PC-3 (cell line): ENCODE data around the gene PLXNA4. TPM values are rescaled to one million over a fixed set of nuclear protein-coding genes. Genes with fewer than 3 reads are reported as not detected.

Source experiments
- ATAC-seq: fragments of 200-7000 bp; cut with Tn5 transposase; 2 replicates; pipeline ENCODE4 v1.9.1; 2020; ENCODE audit warnings: mild to moderate bottlenecking, moderate library complexity
- BruUV-seq: library from RNA; stranded (reverse); fragments of 400-500 nt; replicated peaks from 2 replicates; lab custom pipeline; 2021; lab: Mats Ljungman, UMichigan
- CTCF ChIA-PET: fragments of 300-600 bp; sonication (Branson Sonifier 250); formaldehyde crosslinking; loops from one replicate; lab custom pipeline; 2022; ENCODE audit warnings: antibody characterized with exemption; lab: Charles Lee
- POLR2A ChIA-PET: fragments of 300-600 bp; sonication (Branson Sonifier 250); formaldehyde crosslinking; loops from one replicate; lab custom pipeline; 2022; ENCODE audit warnings: antibody characterized with exemption; ENCODE audit not compliant: unreplicated experiment; lab: Charles Lee
- DNase-seq: peaks from one replicate; pipeline ENCODE4 v3.0.0-alpha.2; 2015
- H2AFZ ChIP-seq: fragments of 300-600 bp; sonication (generic); 2 replicates; pipeline ENCODE4 v1.6.0; 2016; ENCODE audit warnings: antibody characterized with exemption, low read length
- H3F3A ChIP-seq: fragments of 300-600 bp; sonication (generic); one replicate; pipeline ENCODE4 v1.6.0; 2017; ENCODE audit warnings: antibody characterized with exemption, low read length, control low read depth, mild to moderate bottlenecking; ENCODE audit not compliant: unreplicated experiment
- H3K27ac ChIP-seq: fragments of 300-600 bp; sonication (generic); 2 replicates; pipeline ENCODE4 v1.5.1; 2016; ENCODE audit warnings: mild to moderate bottlenecking, low read length
- H3K27me3 ChIP-seq: fragments of 300-600 bp; sonication (generic); 2 replicates; pipeline ENCODE4 v1.6.1; 2016; ENCODE audit warnings: low read length, mixed read lengths
- H3K36me3 ChIP-seq: fragments of 300-600 bp; sonication (generic); 2 replicates; pipeline ENCODE4 v1.6.1; 2016; ENCODE audit warnings: low read depth, mixed run types, low read length, mixed read lengths
- H3K4me1 ChIP-seq: fragments of 300-600 bp; sonication (generic); 2 replicates; pipeline ENCODE4 v1.5.1; 2016; ENCODE audit warnings: low read length; ENCODE audit not compliant: insufficient read depth
- H3K4me2 ChIP-seq: fragments of 300-600 bp; sonication (generic); 2 replicates; pipeline ENCODE4 v1.6.0; 2016; ENCODE audit warnings: low read length
- H3K4me3 ChIP-seq: fragments of 300-600 bp; sonication (generic); 2 replicates; pipeline ENCODE4 v1.5.1; 2016; ENCODE audit warnings: mild to moderate bottlenecking, low read length, mixed read lengths
- H3K79me2 ChIP-seq: fragments of 300-600 bp; sonication (generic); 2 replicates; pipeline ENCODE4 v1.6.1; 2017; ENCODE audit warnings: low read length, mixed read lengths
- H3K9ac ChIP-seq: fragments of 300-600 bp; sonication (generic); 2 replicates; pipeline ENCODE4 v1.6.0; 2016; ENCODE audit warnings: mild to moderate bottlenecking, low read length
- H3K9me2 ChIP-seq: fragments of 300-600 bp; sonication (generic); replicated peaks from 2 replicates; pipeline ENCODE4 v1.6.1; 2016; ENCODE audit warnings: mixed run types, low read length, mixed read lengths
- H3K9me3 ChIP-seq: fragments of 300-600 bp; sonication (generic); 2 replicates; pipeline ENCODE4 v1.6.1; 2016; ENCODE audit warnings: low read length, mixed read lengths
- H4K20me1 ChIP-seq: fragments of 300-600 bp; sonication (generic); 2 replicates; pipeline ENCODE4 v1.6.1; 2016; ENCODE audit warnings: low read length, mixed read lengths
- CTCF ChIP-seq: fragments of 300-600 bp; sonication (generic); conservative IDR thresholded peaks from 2 replicates; pipeline ENCODE4 v1.5.1; 2017; ENCODE audit warnings: antibody characterized with exemption, low read depth, mild to moderate bottlenecking, low read length
- EZH2 ChIP-seq: fragments of 300-600 bp; sonication (generic); IDR thresholded peaks from one replicate; pipeline ENCODE4 v1.6.1; 2017; ENCODE audit warnings: antibody characterized with exemption, mild to moderate bottlenecking, low read length; ENCODE audit not compliant: unreplicated experiment
- EZH2phosphoT487 ChIP-seq: fragments of 300-600 bp; sonication (generic); IDR thresholded peaks from 2 replicates; pipeline ENCODE4 v1.6.1; 2018; ENCODE audit warnings: mild to moderate bottlenecking, antibody characterized with exemption, low read length, borderline replicate concordance
- intact Hi-C: fragments of 100-400 bp; cut with micrococcal nuclease; formaldehyde crosslinking; loops from 2 replicates; pipeline ENCODE4 v1.9.0; 2023
- total RNA-seq: library from RNA; depleted of rRNA; stranded (reverse); fragments of >200 nt; gene quantifications from 2 replicates; pipeline ENCODE4 v1.2.3, GENCODE V29; 2014

Gene PLXNA4
- total RNA-seq, 1 experiment from 2014 or later = 1.2 TPM

- H3K9me2 ChIP-seq = no peaks in the 10 kb centered on the region
- no TSS peak for BruUV-seq
- no peak overlapping the region for H3K4me2 ChIP-seq
- no peak overlapping the region for H3K4me3 ChIP-seq
- no peaks in the 10 kb centered on the region for H3K36me3 ChIP-seq
- H4K20me1 ChIP-seq = no peaks in the 10 kb centered on the region
- DNase-seq (no peak), ATAC-seq (no peak)
- no peaks in the 10 kb centered on the region for H3K4me1 ChIP-seq
- ChIA-PET CTCF (no interaction called here), POLR2A (no interaction called here)
- H3K79me2 ChIP-seq = no peaks in the 10 kb centered on the region
- no peaks in the 10 kb centered on the region for H3K9me3 ChIP-seq
- H3K9ac ChIP-seq = no peak overlapping the region
- no peak overlapping the region for H3K27ac ChIP-seq
- no peaks in the 10 kb centered on the region for H3K27me3 ChIP-seq
- intact Hi-C loops = no loop called here
- H3F3A ChIP-seq = no peaks in the 10 kb centered on the region
- H2AFZ ChIP-seq = no peak overlapping the region
- TF ChIP-seq EZH2 (no peak), CTCF (no peak), EZH2phosphoT487 (no peak)
Measured at GRCh38 chr7:132406039-132406438, 170.2 kb downstream of the PLXNA4 start.

GRCh38 chr7:132404261-132404660, 172.0 kb downstream of the PLXNA4 start:
- Histone ChIP-seq H3K27me3 (no peaks in the 10 kb centered on the region), H3K4me2 (no peak overlapping the region), H3F3A (no peaks in the 10 kb centered on the region), H3K36me3 (no peaks in the 10 kb centered on the region), H3K79me2 (no peaks in the 10 kb centered on the region), H3K4me1 (no peaks in the 10 kb centered on the region), H3K27ac (no peak overlapping the region), H2AFZ (no peak overlapping the region), H3K4me3 (no peak overlapping the region), H4K20me1 (no peaks in the 10 kb centered on the region), H3K9ac (no peak overlapping the region), H3K9me3 (no peaks in the 10 kb centered on the region), H3K9me2 (no peaks in the 10 kb centered on the region)
- DNase-seq (no peak), ATAC-seq (no peak)
- TF ChIP-seq EZH2phosphoT487 (no peak), EZH2 (no peak), CTCF (no peak)
- BruUV-seq = no TSS peak
- ChIA-PET CTCF (no interaction called here), POLR2A (no interaction called here)
- intact Hi-C loops = no loop called here

GRCh38 chr7:132403465-132404110, 172.7 kb downstream of the PLXNA4 start:
- no peaks in the 10 kb centered on the region for H4K20me1 ChIP-seq
- H3F3A ChIP-seq = no peaks in the 10 kb centered on the region
- no peaks in the 10 kb centered on the region for H3K4me1 ChIP-seq
- no peaks in the 10 kb centered on the region for H3K79me2 ChIP-seq
- DNase-seq (no peak), ATAC-seq (no peak)
- H3K4me2 ChIP-seq = no peak overlapping the region
- no peak overlapping the region for H3K9ac ChIP-seq
- no peak for TF ChIP-seq EZH2
- no peak for TF ChIP-seq EZH2phosphoT487
- no peak for TF ChIP-seq CTCF
- BruUV-seq = no TSS peak
- intact Hi-C loops = no loop called here
- H3K27ac ChIP-seq = no peak overlapping the region
- POLR2A ChIA-PET = no interaction called here
- H3K4me3 ChIP-seq = no peak overlapping the region
- no peaks in the 10 kb centered on the region for H3K27me3 ChIP-seq
- CTCF ChIA-PET = no interaction called here
- H3K36me3 ChIP-seq = no peaks in the 10 kb centered on the region
- H3K9me3 ChIP-seq = no peaks in the 10 kb centered on the region
- no peaks in the 10 kb centered on the region for H3K9me2 ChIP-seq
- H2AFZ ChIP-seq = no peak overlapping the region
